ENCODE data around the gene MYO1F.

DNA sequence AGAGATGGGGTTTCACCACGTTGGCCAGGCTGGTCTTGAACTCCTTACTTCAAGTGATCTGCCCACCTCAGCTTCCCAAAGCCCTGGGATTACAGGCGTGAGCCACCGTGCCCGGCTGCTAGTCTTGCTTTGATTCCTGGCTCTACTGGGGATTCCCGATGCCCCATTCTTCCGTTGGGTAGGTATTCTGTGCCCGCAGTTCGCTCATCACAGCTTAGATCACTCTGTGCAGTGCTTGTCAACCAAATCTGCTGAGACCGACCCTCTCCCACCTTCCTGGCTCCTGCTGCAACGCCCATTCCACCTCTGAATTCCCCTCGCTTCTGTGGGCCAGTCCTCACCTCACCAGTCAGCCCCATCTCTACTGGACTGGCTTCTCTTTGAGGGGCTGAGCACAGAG lies 58.7 kb downstream of the MYO1F start:
- no peak for TF ChIP-seq CTCF (IDR thresholded peaks at IDR 0.05)
- no peak for TF ChIP-seq POLR2A (IDR thresholded peaks at IDR 0.05)
